Uterus (tissue), 2 donors: ENCODE data around the gene ADRB1.

ENCODE experiments used
- POLR2A ChIP-seq, 2 donors: fragments of 450-650 bp; IDR thresholded peaks; one replicate each; pipeline ENCODE4 v1.6.1; 2016; ENCODE audit warnings: antibody characterized with exemption in 2 of 2, mild to moderate bottlenecking in 1 of 2, moderate library complexity in 1 of 2
- TF ChIP-seq, protein P1 (sequence below), 4 experiments: fragments of 200-600 bp in 2 of 4; fragments of 450-650 bp in 2 of 4; sonication (generic) in 2 of 4; IDR thresholded peaks; one replicate each; pipeline ENCODE4 v1.5.1; 2016 to 2019; ENCODE audit warnings: antibody characterized with exemption in 4 of 4, mild to moderate bottlenecking in 2 of 4, moderate library complexity in 1 of 4

DNA sequence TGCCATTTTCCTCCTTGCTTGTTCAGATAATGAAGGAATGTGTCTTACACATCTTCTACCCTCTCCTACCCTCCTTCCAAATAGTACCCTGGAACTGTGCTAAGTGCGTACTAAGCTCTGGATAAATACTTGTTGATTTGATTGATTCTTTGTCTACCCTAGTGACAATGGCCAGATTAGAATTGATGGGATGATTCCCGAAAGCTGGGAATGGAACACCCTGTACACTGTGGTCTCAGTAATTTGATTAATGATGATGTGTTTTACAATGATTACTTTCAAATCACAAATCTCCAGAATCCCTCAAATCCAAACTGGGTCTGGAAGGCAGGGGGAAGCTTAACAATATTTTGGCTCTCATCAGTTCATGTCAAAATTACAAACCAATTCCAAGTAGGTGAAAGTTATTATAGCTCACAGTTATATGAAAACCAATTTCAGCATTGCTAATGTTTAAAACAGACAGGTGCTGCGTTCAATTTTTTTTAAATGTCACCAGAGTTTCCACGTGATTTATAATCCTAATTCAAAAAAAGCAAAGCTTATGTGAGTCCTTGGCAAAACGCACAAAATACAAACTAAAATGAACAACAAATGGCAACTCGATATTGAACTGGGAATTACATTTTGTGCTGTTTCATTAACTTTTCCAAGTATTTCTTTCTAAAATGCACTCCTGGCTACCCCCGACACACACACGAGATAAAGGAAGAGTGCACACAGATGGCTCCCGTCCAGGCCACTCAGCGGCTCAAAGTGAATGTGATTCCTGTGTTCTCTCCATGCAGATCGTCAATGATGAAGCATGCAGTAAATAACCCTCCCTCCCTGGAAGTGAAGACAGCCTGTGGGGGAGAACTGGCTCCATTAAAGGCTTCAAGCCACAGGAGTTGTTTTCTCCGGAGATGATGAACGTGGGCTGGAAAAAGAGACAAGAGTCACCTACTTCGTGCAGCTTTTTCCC, 21.7 kb upstream of the ADRB1 start:
- TF ChIP-seq, protein P1, sequence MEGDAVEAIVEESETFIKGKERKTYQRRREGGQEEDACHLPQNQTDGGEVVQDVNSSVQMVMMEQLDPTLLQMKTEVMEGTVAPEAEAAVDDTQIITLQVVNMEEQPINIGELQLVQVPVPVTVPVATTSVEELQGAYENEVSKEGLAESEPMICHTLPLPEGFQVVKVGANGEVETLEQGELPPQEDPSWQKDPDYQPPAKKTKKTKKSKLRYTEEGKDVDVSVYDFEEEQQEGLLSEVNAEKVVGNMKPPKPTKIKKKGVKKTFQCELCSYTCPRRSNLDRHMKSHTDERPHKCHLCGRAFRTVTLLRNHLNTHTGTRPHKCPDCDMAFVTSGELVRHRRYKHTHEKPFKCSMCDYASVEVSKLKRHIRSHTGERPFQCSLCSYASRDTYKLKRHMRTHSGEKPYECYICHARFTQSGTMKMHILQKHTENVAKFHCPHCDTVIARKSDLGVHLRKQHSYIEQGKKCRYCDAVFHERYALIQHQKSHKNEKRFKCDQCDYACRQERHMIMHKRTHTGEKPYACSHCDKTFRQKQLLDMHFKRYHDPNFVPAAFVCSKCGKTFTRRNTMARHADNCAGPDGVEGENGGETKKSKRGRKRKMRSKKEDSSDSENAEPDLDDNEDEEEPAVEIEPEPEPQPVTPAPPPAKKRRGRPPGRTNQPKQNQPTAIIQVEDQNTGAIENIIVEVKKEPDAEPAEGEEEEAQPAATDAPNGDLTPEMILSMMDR (IDR thresholded peaks at IDR 0.05) = no peak
- no peak for TF ChIP-seq POLR2A (IDR thresholded peaks at IDR 0.05)
